HG02884 (cell line): Measurements from ENCODE around the gene SLC12A4.
"Not testable (repeated sequence)": the region's sequence is repeated elsewhere in the genome, so short reads cannot be mapped to it uniquely, and the experiment has no call there.

ENCODE experiments used
- ATAC-seq: cut with Tn5 transposase; IDR thresholded peaks from one replicate; pipeline ENCODE4 v1.9.1; 2021; ENCODE audit warnings: mild to moderate bottlenecking, moderate library complexity; ENCODE audit not compliant: unreplicated experiment

Gene SLC12A4

DNA sequence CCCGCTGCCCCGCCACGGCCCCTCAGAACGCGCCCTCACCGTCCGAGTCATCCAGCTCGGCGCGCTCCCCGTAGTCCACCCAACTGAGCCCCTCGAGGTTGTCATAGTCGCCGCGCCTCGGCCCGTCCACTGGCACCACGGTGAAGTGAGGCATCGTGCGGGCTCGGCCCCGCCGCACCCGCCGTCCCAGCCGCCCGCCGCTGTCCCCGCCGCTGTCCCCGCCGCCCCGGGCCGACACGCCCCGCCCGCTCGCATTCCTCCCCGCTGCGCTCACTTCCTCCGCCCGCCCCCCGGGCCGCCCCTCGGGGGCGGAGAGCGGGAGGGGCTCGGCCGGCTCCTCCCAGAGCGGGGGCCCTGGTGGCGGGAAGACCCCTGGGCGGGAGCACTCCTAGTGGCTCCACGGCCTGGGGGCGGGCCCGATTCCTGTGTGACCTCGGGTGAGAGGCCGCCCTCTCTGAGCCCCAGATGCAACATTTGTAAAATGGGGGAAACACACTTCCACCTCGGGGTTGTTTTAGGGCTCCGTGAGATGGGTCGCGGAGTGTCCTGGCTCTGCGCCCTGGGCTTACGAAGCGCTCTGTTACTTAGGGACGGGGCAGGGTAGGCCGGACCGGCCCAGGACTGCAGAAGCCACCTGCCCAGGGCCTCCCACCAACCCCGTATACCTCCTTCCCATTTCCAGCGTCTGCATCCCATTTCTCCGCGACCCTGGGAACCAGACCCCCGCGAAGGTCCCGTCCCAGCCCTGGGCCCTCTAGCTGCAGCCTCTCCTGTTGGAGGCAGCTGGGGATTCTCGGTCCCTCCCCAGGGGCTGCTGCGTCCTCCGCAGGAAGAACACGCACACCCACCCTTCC, at the start of gene SLC12A4:
Gene SLC12A4 (minus strand): TSS at position 238 of the 854 bp plus-strand sequence. CDS start 84 bp downstream, at position 154.
- peak; percentile 60 for ATAC-seq

- no peak for ATAC-seq
Observed at GRCh38 chr16:68015681-68016080, 47.2 kb upstream of the SLC12A4 start, which contains the start of gene DPEP2NB. Gene DPEP2NB, minus strand, starts transcription at chr16:68015911. Its CDS starts 141 bp downstream, at chr16:68015770.

- ATAC-seq: no peak
Observed at GRCh38 chr16:68013440-68013839, 45.0 kb upstream of the SLC12A4 start.

- ATAC-seq: not testable (repeated sequence)
Observed at GRCh38 chr16:68009872-68010271, 41.4 kb upstream of the SLC12A4 start.

DNA sequence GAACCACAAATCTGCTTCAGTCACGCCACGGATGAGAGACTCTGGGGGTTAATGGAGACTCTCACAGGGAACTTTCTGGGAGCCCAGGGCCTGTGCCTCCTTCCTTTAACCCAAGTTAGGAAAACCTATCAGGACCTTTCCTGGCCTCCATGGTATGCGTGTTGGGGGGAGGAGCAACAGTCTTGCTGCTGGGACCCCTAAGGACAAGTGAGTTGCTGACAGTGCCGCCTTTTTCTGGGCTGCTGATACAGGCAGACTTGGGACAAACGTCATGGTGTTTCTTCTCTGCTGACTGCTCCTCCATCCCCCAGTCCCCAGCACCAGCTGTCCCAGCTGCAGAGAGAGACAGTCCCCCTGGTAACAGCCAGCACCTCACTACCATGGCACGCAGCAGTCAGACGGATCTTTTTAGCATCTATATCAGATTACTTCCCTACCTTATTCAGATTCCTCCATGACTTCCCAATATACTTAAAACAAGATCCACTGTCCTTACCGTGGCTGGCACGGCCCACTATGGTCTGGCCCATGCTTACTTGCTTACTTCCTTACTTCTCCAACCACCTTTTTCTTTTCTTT, 40.8 kb upstream of the SLC12A4 start:
- no peak for ATAC-seq

- no peak for ATAC-seq
Observed at GRCh38 chr16:68005786-68006286, 37.4 kb upstream of the SLC12A4 start.

DNA sequence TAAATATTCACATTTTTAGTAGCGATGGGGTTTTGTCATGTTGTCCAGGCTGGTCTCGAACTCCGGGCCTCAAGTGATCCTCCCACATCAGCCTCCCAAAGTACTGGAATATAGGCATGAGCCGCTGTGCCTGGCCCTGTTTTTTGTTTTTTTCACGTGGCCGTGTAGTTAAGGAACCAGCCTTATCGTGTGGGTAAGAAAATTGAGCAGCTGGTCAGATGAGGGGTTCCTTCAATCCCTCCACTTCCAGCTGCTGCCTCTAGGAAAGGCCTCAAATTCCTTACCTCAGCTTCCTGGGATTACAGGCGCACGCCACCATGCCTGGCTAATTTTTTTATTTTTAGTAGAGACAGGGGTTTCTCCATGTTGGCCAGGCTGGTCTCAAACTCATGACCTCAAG, 36.8 kb upstream of the SLC12A4 start:
- no peak for ATAC-seq

DNA sequence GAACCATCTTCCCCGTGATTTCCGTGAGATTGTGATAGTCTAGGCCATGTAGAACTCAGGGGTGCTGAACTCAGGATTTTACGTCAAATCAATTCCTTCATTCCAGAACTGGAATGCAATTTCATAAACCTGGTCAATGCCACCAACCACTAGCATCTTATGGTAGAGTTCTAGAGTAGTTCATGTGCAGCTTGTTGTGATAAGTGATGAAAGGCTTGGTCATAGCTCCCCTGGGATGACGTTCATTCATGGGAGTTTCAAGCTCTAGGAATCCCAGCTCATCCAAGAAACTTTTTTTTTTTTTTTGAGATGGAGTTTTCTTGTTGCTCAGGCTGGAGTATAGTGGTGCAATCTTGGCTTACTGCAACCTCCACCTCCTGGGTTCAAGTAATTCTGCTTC, 34.6 kb upstream of the SLC12A4 start:
- ATAC-seq: no peak

DNA sequence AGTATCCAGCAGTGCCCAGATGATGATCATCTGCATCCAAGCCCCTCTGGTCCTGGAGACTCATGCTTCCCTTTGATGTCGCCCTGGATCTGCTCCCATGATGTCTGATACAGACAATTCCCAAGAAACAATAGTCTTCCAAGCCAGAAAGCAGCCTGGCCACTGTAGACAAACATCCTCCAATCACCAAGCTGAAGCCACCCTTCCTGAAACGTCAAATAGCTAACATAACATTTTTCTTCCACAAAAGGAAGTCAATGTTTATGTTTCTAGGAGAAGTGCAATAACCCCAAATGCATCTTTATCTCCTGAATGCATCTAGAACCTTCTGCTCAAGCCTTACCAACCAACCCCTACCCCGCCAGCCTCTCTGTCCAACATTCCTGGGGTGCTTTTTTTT, 32.0 kb upstream of the SLC12A4 start:
- ATAC-seq: no peak

DNA sequence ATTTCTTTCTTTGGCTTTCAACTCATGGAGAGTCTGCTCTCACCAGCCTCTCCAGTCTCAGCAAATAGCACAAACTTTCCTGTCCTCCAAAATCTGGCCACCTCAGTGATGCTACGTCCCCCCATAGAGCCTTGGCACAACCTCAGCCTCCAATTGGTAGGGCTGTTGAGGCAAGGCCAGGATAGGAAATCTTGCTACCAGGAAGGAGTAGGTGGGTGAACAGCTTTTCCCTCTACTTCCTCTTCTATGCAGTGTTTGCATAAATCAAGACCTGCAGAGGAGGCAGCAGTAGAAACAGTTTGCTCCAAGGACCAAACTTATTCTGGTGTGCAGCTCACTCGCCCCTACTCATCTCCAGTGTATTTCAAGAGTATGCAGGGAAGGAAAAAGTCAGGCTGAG, 31.5 kb upstream of the SLC12A4 start:
- no peak for ATAC-seq

- ATAC-seq: not testable (repeated sequence)
Observed at GRCh38 chr16:67998779-67999688, 30.6 kb upstream of the SLC12A4 start, which contains the start of gene DPEP2. Gene DPEP2, minus strand, starts transcription at chr16:67999484. Its CDS starts 6,272 bp downstream, at chr16:67993212.

GRCh38 chr16:67998231-67998778, 29.9 kb upstream of the SLC12A4 start:
- not testable (repeated sequence) for ATAC-seq

DNA sequence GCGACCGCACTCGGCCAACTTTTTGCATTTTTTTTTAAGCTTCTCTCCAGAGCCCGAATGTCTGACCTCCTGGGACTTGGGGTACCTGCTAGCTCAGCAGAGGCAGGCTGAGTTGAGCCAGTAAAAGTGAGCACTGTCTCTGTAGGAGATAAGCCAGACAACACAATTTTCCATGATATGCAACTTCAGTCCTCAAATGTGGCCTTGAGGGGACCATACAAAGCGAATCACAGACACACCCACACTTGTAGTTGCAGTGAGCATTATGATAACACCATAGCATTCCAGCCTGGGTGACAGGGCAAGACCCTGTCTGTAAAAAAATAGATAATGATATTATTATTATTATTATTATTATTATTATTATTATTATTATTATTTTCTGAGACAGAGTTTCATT, 28.2 kb upstream of the SLC12A4 start:
- no peak for ATAC-seq

DNA sequence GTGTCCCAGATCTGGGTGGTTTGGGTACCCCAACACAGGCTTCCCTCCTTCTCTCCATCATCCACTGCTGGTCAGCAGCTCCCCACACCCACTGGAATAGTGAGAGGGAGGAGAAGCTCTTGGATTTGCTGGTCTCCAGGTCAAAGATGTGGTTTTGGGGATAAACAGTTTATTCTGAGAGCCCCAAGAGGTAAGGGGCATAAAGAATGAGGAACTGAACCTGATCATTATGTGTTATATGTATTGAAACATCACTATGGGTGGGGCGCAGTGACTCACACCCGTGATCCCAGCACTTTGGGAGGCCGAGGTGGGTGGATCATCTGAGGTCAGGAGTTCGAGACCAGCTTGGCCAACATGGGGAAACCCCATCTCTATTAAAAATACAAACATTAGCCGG, 27.0 kb upstream of the SLC12A4 start:
- ATAC-seq: no peak

DNA sequence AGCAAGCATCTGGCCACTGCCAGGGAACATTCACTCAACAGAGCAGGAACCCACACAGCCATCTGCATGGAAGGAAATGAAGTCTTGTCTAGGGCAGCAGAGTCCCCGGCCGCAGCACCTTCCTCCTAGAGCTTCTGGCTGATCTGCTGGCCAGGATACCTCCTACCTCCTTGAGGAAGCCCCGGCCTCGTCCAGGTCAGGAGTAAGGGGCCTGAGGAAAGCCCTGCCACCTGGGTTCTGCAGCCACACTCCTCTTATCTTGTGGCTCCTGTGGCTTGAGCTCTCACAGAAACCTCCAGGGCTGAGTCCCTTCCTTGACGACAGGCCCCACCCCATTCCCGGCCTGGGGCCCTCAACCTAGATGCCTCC, 25.6 kb upstream of the SLC12A4 start:
- not testable (repeated sequence) for ATAC-seq

DNA sequence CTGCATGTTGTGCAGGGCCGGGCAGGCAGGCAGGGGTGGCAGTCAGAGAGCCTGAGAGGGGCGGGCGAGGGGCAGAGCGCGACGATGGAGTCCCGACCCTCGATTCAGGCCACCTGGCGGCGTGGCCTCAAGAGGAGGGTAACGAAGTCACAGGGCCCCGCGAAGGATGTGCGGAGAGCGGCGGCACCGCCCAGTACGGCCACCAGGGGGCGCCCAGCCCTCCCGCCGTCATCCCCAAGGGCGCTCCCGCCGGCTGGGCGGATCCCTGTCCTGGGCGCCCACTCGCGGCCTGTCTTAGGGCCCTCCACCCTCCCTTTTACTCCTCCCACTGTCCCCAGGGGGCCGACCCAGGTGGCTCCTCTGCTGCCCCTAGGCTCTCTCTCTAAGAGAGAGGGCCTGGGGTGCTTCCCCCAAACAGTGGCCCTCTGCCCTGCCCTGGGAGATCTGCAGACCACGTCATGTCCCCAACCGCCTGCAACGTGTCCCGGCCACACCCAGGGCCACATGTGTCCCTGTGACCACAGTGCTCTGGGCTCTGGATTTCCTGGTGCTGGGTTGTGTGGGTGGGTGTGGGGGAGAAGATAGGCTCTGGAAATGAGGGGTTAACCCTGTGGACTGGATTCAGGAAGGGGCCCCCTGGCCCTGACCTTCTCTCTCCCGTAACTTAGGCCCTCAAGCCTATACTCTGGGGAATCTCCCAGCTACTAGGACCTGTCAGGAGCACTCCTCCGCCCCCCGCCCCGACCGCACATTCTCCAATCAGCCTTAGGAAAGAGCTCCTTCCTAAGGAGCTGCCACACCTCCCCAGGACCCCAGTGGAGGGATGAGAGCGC, 25.0 kb upstream of the SLC12A4 start:
- ATAC-seq: peak; percentile 70

GRCh38 chr16:67992661-67993206, 24.3 kb upstream of the SLC12A4 start:
- ATAC-seq: no peak

DNA sequence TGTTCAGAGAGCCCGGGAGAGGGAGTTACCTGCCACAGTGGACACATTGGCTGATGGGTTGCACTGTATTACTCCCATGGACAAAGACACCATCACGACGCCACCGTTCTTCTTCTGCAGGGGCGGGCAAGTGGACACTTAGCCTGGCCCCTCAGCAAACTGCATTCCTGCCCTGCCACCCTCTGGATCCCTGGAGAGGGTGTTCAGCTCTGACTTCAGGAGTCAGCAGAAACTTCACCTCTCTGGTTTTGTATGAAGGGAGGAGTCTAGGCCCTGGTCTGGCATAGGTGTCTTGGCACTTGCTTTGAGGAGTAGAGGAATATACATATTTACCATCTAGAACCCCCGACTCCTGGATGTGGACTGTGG, 21.6 kb upstream of the SLC12A4 start:
- ATAC-seq: no peak

GRCh38 chr16:67989322-67990017, 21.0 kb upstream of the SLC12A4 start:
- ATAC-seq: no peak
